Measurements from ENCODE around the gene RSU1.
A peak's percentile ranks its signal among the peaks of the same experiment; 100 is the strongest.

Gene RSU1

GRCh38 chr10:16794005-16794404 lies 23.2 kb downstream of the RSU1 start:
- DNase-seq (ENCODE audit: insufficient read length, low spot score) (no peak), FAIRE-seq (no peak)
- TF ChIP-seq TAF1 (IDR thresholded peaks at IDR 0.05; ENCODE audit: low read depth, low read length), result no peak

GRCh38 chr10:16792675-16793074 lies 24.5 kb downstream of the RSU1 start:
- TF ChIP-seq PAX5 (IDR thresholded peaks at IDR 0.05; ENCODE audit: insufficient read depth, low read length, severe bottlenecking), result no peak
- TF ChIP-seq POU2F2 (IDR thresholded peaks at IDR 0.05; ENCODE audit: low read depth, low read length), result no peak
- TF ChIP-seq SPI1 (IDR thresholded peaks at IDR 0.05; ENCODE audit: low read depth, low read length), result no peak
- TF ChIP-seq TAF1 (IDR thresholded peaks at IDR 0.05; ENCODE audit: low read depth, low read length), result no peak
- TF ChIP-seq POLR2AphosphoS5 (IDR thresholded peaks at IDR 0.05; ENCODE audit: low read depth, low read length), result no peak
- no peak for TF ChIP-seq POLR2A (IDR thresholded peaks at IDR 0.05; ENCODE audit: low read depth, low read length)
- DNase-seq (ENCODE audit: insufficient read length, low spot score), result no peak

GRCh38 chr10:16789765-16790164 lies 27.5 kb downstream of the RSU1 start:
- TF ChIP-seq POLR2A (IDR thresholded peaks at IDR 0.05; ENCODE audit: low read depth, low read length) (no peak), PAX5 (IDR thresholded peaks at IDR 0.05; ENCODE audit: insufficient read depth, low read length, severe bottlenecking) (no peak), POU2F2 (IDR thresholded peaks at IDR 0.05; ENCODE audit: low read depth, low read length) (no peak), SPI1 (IDR thresholded peaks at IDR 0.05; ENCODE audit: low read depth, low read length) (no peak), POLR2AphosphoS5 (IDR thresholded peaks at IDR 0.05; ENCODE audit: low read depth, low read length) (no peak), TAF1 (IDR thresholded peaks at IDR 0.05; ENCODE audit: low read depth, low read length) (no peak)
- FAIRE-seq (no peak), DNase-seq (ENCODE audit: insufficient read length, low spot score) (no peak)

More at GRCh38 chr10:16792675-16793074, 24.5 kb downstream of the RSU1 start:
- FAIRE-seq, result no peak

GRCh38 chr10:16789261-16789660 lies 28.0 kb downstream of the RSU1 start:
- TF ChIP-seq POU2F2 (IDR thresholded peaks at IDR 0.05; ENCODE audit: low read depth, low read length) (no peak), SPI1 (IDR thresholded peaks at IDR 0.05; ENCODE audit: low read depth, low read length) (no peak), POLR2A (IDR thresholded peaks at IDR 0.05; ENCODE audit: low read depth, low read length) (no peak), TAF1 (IDR thresholded peaks at IDR 0.05; ENCODE audit: low read depth, low read length) (no peak), PAX5 (IDR thresholded peaks at IDR 0.05; ENCODE audit: insufficient read depth, low read length, severe bottlenecking) (no peak), POLR2AphosphoS5 (IDR thresholded peaks at IDR 0.05; ENCODE audit: low read depth, low read length) (no peak)
- DNase-seq (ENCODE audit: insufficient read length, low spot score) (no peak), FAIRE-seq (no peak)

- TF ChIP-seq PAX5 (IDR thresholded peaks at IDR 0.05; ENCODE audit: insufficient read depth, low read length, severe bottlenecking) (no peak), TAF1 (IDR thresholded peaks at IDR 0.05; ENCODE audit: low read depth, low read length) (no peak), POLR2A (IDR thresholded peaks at IDR 0.05; ENCODE audit: low read depth, low read length) (no peak)
- DNase-seq (ENCODE audit: insufficient read length, low spot score), result no peak
- FAIRE-seq, result no peak
These were observed 28.4 kb downstream of the RSU1 start for GRCh38 chr10:16788778-16789177.

- FAIRE-seq, result no peak
- DNase-seq (ENCODE audit: insufficient read length, low spot score), result no peak
- TF ChIP-seq POLR2AphosphoS5 (IDR thresholded peaks at IDR 0.05; ENCODE audit: low read depth, low read length), result no peak
- no peak for TF ChIP-seq TAF1 (IDR thresholded peaks at IDR 0.05; ENCODE audit: low read depth, low read length)
- no peak for TF ChIP-seq POLR2A (IDR thresholded peaks at IDR 0.05; ENCODE audit: low read depth, low read length)
- TF ChIP-seq PAX5 (IDR thresholded peaks at IDR 0.05; ENCODE audit: insufficient read depth, low read length, severe bottlenecking), result no peak
- no peak for TF ChIP-seq SPI1 (IDR thresholded peaks at IDR 0.05; ENCODE audit: low read depth, low read length)
- TF ChIP-seq POU2F2 (IDR thresholded peaks at IDR 0.05; ENCODE audit: low read depth, low read length), result no peak
These were observed 29.1 kb downstream of the RSU1 start for GRCh38 chr10:16788125-16788524.

- DNase-seq (ENCODE audit: insufficient read length, low spot score), result no peak
- FAIRE-seq, result no peak
- TF ChIP-seq PAX5 (IDR thresholded peaks at IDR 0.05; ENCODE audit: insufficient read depth, low read length, severe bottlenecking) (no peak), TAF1 (IDR thresholded peaks at IDR 0.05; ENCODE audit: low read depth, low read length) (no peak), SPI1 (IDR thresholded peaks at IDR 0.05; ENCODE audit: low read depth, low read length) (0 out of 2 replicates have a peak, but pooled peaks have one; percentile 3), POLR2A (IDR thresholded peaks at IDR 0.05; ENCODE audit: low read depth, low read length) (no peak), POLR2AphosphoS5 (IDR thresholded peaks at IDR 0.05; ENCODE audit: low read depth, low read length) (no peak), POU2F2 (IDR thresholded peaks at IDR 0.05; ENCODE audit: low read depth, low read length) (no peak)
These were observed 29.8 kb downstream of the RSU1 start for GRCh38 chr10:16787361-16787791.

- TF ChIP-seq PAX5 (IDR thresholded peaks at IDR 0.05; ENCODE audit: insufficient read depth, low read length, severe bottlenecking) (no peak), SPI1 (IDR thresholded peaks at IDR 0.05; ENCODE audit: low read depth, low read length) (no peak), POU2F2 (IDR thresholded peaks at IDR 0.05; ENCODE audit: low read depth, low read length) (no peak), TAF1 (IDR thresholded peaks at IDR 0.05; ENCODE audit: low read depth, low read length) (no peak), POLR2AphosphoS5 (IDR thresholded peaks at IDR 0.05; ENCODE audit: low read depth, low read length) (no peak), POLR2A (IDR thresholded peaks at IDR 0.05; ENCODE audit: low read depth, low read length) (no peak)
- FAIRE-seq, result peak; percentile 38
These were observed 36.8 kb downstream of the RSU1 start for GRCh38 chr10:16780338-16780880.

GRCh38 chr10:16779384-16779915 lies 37.8 kb downstream of the RSU1 start:
- FAIRE-seq, result peak; percentile 82
- DNase-seq (ENCODE audit: insufficient read length, low spot score), result no peak
- no peak for TF ChIP-seq SPI1 (IDR thresholded peaks at IDR 0.05; ENCODE audit: low read depth, low read length)
- TF ChIP-seq POU2F2 (IDR thresholded peaks at IDR 0.05; ENCODE audit: low read depth, low read length), result peak; percentile 61; the same call in 1 of the 2 replicates

More at GRCh38 chr10:16780338-16780880, 36.8 kb downstream of the RSU1 start:
- DNase-seq (ENCODE audit: insufficient read length, low spot score), result no peak

Data from GM12891 (cell line).